Endothelial cell of umbilical vein (primary cell): ENCODE measurements around the gene COX5A. TPM values are rescaled to one million over a fixed set of nuclear protein-coding genes. Genes with fewer than 3 reads are reported as not detected.

ENCODE experiments used
- BruUV-seq: library from RNA; stranded (reverse); fragments of 400-500 nt; replicated peaks from 2 replicates; lab custom pipeline; 2021; lab: Mats Ljungman, UMichigan
- CTCF ChIA-PET: fragments of 300-600, 350-600 bp; sonication (Branson Sonifier 250); formaldehyde crosslinking; loops from one replicate; lab custom pipeline; 2021; ENCODE audit warnings: antibody characterized with exemption, inconsistent platforms; lab: Charles Lee
- POLR2A ChIA-PET: fragments of 300-600, 350-600 bp; sonication (Branson Sonifier 250); formaldehyde crosslinking; loops from one replicate; lab custom pipeline; 2021; ENCODE audit warnings: antibody characterized with exemption, inconsistent platforms; lab: Charles Lee
- DNase-seq: peaks from one replicate; pipeline ENCODE4 v3.0.0-alpha.2; 2011; ENCODE audit warnings: low read depth, low spot score
- FAIRE-seq: peaks from 2 replicates; lab custom pipeline; 2011; peaks lifted over from hg19 to GRCh38; lab: Jason Lieb, UNC
- H2AFZ ChIP-seq: 2 replicates; pipeline ENCODE4 v1.6.0; 2012; ENCODE audit warnings: low read depth, low read length, control low read depth, inconsistent platforms
- H3K27ac ChIP-seq: 2 replicates; pipeline ENCODE4 v1.5.1; 2011; ENCODE audit warnings: low read depth, mild to moderate bottlenecking, control low read depth, low read length, moderate library complexity; ENCODE audit not compliant: insufficient read depth
- H3K27me3 ChIP-seq, 2 experiments: 2 replicates each; pipeline versions ENCODE4 v1.6.0 to v1.6.1; 2011; ENCODE audit warnings: low read length in 2 of 2, mixed read lengths in 1 of 2; ENCODE audit not compliant: control insufficient read depth in 2 of 2, insufficient read depth in 2 of 2
- H3K36me3 ChIP-seq, 2 experiments: 2 replicates in 1 of 2; 3 replicates in 1 of 2; pipeline ENCODE4 v1.5.1; 2011; ENCODE audit warnings: low read length in 2 of 2, mild to moderate bottlenecking in 1 of 2, moderate library complexity in 1 of 2; ENCODE audit not compliant: control insufficient read depth in 2 of 2, insufficient read depth in 2 of 2; ENCODE audit errors: extremely low read depth in 1 of 2
- H3K4me1 ChIP-seq: 3 replicates; pipeline ENCODE4 v1.5.1; 2011; ENCODE audit warnings: mild to moderate bottlenecking, low read length; ENCODE audit not compliant: control insufficient read depth, insufficient read depth; ENCODE audit errors: extremely low read depth
- H3K4me2 ChIP-seq: 2 replicates; pipeline ENCODE4 v1.6.1; 2011; ENCODE audit warnings: low read length, control low read depth, mixed read lengths; ENCODE audit not compliant: insufficient read depth
- H3K4me3 ChIP-seq, 3 experiments: fragments of 200-600 bp in 1 of 3; sonication (generic), shearing (Covaris generic) in 1 of 3; replicated peaks in 1 of 3; 2 replicates each; pipeline ENCODE4 v1.5.1; 2011 to 2016; ENCODE audit warnings: control low read depth in 3 of 3, low read length in 3 of 3, mild to moderate bottlenecking in 2 of 3, inconsistent platforms in 1 of 3, low read depth in 1 of 3, moderate library complexity in 1 of 3; ENCODE audit not compliant: insufficient read depth in 1 of 3
- H3K79me2 ChIP-seq: 2 replicates; pipeline ENCODE4 v1.6.0; 2012; ENCODE audit warnings: low read length, inconsistent platforms; ENCODE audit not compliant: control insufficient read depth, insufficient read depth
- H3K9ac ChIP-seq: replicated peaks from 2 replicates; pipeline ENCODE3; 2011; ENCODE audit warnings: low read length, control low read depth; ENCODE audit not compliant: insufficient read depth; ENCODE audit errors: extremely low read depth
- H3K9me1 ChIP-seq: replicated peaks from 3 replicates; pipeline ENCODE4 v1.6.0; 2011; ENCODE audit warnings: mild to moderate bottlenecking, low read length; ENCODE audit not compliant: control insufficient read depth, insufficient read depth; ENCODE audit errors: extremely low read depth
- H3K9me3 ChIP-seq: replicated peaks from 2 replicates; pipeline ENCODE4 v1.5.1; 2012; ENCODE audit warnings: low read length, inconsistent platforms; ENCODE audit not compliant: control insufficient read depth, insufficient read depth
- H4K20me1 ChIP-seq: replicated peaks from 2 replicates; pipeline ENCODE3; 2011; ENCODE audit warnings: mild to moderate bottlenecking, low read length; ENCODE audit not compliant: control insufficient read depth, insufficient read depth; ENCODE audit errors: extremely low read depth
- EZH2 ChIP-seq: IDR thresholded peaks from 2 replicates; pipeline ENCODE4 v1.6.1; 2012; ENCODE audit warnings: borderline replicate concordance, low read depth, mild to moderate bottlenecking, moderate library complexity, low read length, inconsistent platforms; ENCODE audit not compliant: severe bottlenecking
- FOS ChIP-seq: IDR thresholded peaks from 2 replicates; pipeline ENCODE4 v1.6.1; 2011; ENCODE audit warnings: mild to moderate bottlenecking, low read length, moderate library complexity, borderline replicate concordance; ENCODE audit not compliant: insufficient read depth
- GATA2 ChIP-seq: IDR thresholded peaks from 2 replicates; pipeline ENCODE4 v1.7.0; 2011; ENCODE audit warnings: low read depth, mild to moderate bottlenecking, moderate library complexity, mixed read lengths, low read length; ENCODE audit not compliant: insufficient read length, insufficient read depth
- JUN ChIP-seq: IDR thresholded peaks from 2 replicates; pipeline ENCODE4 v1.6.1; 2011; ENCODE audit warnings: borderline replicate concordance, low read depth; ENCODE audit not compliant: insufficient read length, insufficient read depth
- MAX ChIP-seq: IDR thresholded peaks from 2 replicates; pipeline ENCODE4 v1.6.1; 2011; ENCODE audit not compliant: insufficient read depth, insufficient read length
- MYC ChIP-seq: IDR thresholded peaks from one replicate; pipeline ENCODE4 v1.6.1; 2011; ENCODE audit warnings: mild to moderate bottlenecking, low read depth, low read length
- POLR2A ChIP-seq: IDR thresholded peaks from 2 replicates; pipeline ENCODE4 v1.6.1; 2012; ENCODE audit warnings: low read depth, mild to moderate bottlenecking, control low read depth, low read length
- POLR2AphosphoS5 ChIP-seq: IDR thresholded peaks from 2 replicates; pipeline ENCODE4 v1.6.1; 2012; ENCODE audit warnings: low read depth, mild to moderate bottlenecking, control low read depth, low read length, moderate library complexity; ENCODE audit not compliant: insufficient read depth
- dilution Hi-C: fragments of 300-500 bp; cut with MboI; formaldehyde crosslinking; loops from one replicate; pipeline ENCODE4 v1.15.0; 2019; ENCODE audit warnings: low sequenced_read_pairs; ENCODE audit not compliant: extremely low pct_ligation_motif_present
- intact Hi-C: fragments of 100-400 bp; cut with micrococcal nuclease; formaldehyde crosslinking; loops from one replicate; pipeline ENCODE4 v1.10.0; 2022
- polyA plus RNA-seq, 4 experiments: library from polyadenylated mRNA; depleted of rRNA in 3 of 4; stranded (reverse) in 3 of 4; unstranded in 1 of 4; fragments of >200 nt; gene quantifications; 2 replicates each; pipeline versions ENCODE4 v1.2.1 to v1.2.3, GENCODE V29; 2011 to 2012; ENCODE audit warnings: missing spikeins in 1 of 4
- total RNA-seq: library from RNA; stranded (reverse); gene quantifications from 2 replicates; pipeline ENCODE4 v1.2.3, GENCODE V29; 2021
- TF ChIP-seq, protein P1 (sequence below), 2 donors: IDR thresholded peaks; 1 replicate in 1 of 2; 2 replicates in 1 of 2; pipeline ENCODE4 v1.5.1; 2011; ENCODE audit warnings: low read length in 2 of 2, mild to moderate bottlenecking in 2 of 2, moderate library complexity in 2 of 2, control low read depth in 1 of 2, inconsistent platforms in 1 of 2, low read depth in 1 of 2; ENCODE audit not compliant: insufficient read depth in 1 of 2; ENCODE audit errors: extremely low read depth in 1 of 2

COX5A gene
- total and polyA plus RNA-seq, 2 donors (not counting 3 experiments of a cell fraction or from before 2014, with no cell fraction given): 134 to 220 TPM

- Histone ChIP-seq H4K20me1 (no peaks in the 10 kb centered on the region), H3K79me2 (peaks cover 15% of the 10 kb centered on the region), H3K9me1 (no peaks in the 10 kb centered on the region), H3K4me3 (no peak overlapping the region), H3K9me3 (no peaks in the 10 kb centered on the region), H2AFZ (no peak overlapping the region), H3K27me3 (no peaks in the 10 kb centered on the region), H3K4me2 (no peak overlapping the region), H3K9ac (no peak overlapping the region), H3K36me3 (peaks cover 19 to 23% of the 10 kb centered on the region in 2 experiments), H3K4me1 (peaks cover 11% of the 10 kb centered on the region), H3K27ac (no peak overlapping the region)
- dilution Hi-C loops: no loop called here
- BruUV-seq: no TSS peak
- no peak for TF ChIP-seq POLR2AphosphoS5
- no peak for TF ChIP-seq EZH2
- TF ChIP-seq, protein P1, sequence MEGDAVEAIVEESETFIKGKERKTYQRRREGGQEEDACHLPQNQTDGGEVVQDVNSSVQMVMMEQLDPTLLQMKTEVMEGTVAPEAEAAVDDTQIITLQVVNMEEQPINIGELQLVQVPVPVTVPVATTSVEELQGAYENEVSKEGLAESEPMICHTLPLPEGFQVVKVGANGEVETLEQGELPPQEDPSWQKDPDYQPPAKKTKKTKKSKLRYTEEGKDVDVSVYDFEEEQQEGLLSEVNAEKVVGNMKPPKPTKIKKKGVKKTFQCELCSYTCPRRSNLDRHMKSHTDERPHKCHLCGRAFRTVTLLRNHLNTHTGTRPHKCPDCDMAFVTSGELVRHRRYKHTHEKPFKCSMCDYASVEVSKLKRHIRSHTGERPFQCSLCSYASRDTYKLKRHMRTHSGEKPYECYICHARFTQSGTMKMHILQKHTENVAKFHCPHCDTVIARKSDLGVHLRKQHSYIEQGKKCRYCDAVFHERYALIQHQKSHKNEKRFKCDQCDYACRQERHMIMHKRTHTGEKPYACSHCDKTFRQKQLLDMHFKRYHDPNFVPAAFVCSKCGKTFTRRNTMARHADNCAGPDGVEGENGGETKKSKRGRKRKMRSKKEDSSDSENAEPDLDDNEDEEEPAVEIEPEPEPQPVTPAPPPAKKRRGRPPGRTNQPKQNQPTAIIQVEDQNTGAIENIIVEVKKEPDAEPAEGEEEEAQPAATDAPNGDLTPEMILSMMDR (IDR thresholded peaks at IDR 0.05; ENCODE audit: extremely low read depth in 1 of 2, insufficient read depth in 1 of 2, low read depth in 1 of 2, low read length in 2 of 2): no peak
- TF ChIP-seq FOS: no peak
- TF ChIP-seq JUN: no peak
- TF ChIP-seq GATA2: no peak
- no peak for TF ChIP-seq MYC
- no peak for TF ChIP-seq MAX
- no peak for TF ChIP-seq POLR2A
- no peak for FAIRE-seq
- ChIA-PET CTCF (interaction anchor here (0.7 to 1.3 kb wide), 3 partner anchors 13 to 134 kb away, joined by 3 to 7 read pairs (median 5); no protein-coding TSS in a partner anchor), POLR2A (no interaction called here)
- no peak for DNase-seq
- intact Hi-C loops: no loop called here
Observed at GRCh38 chr15:74904190-74904805, 33.6 kb downstream of the COX5A start.
